Smooth muscle cell (in vitro differentiated cells): Measurements from ENCODE around the gene GOLM1. TPM values are rescaled to one million over a fixed set of nuclear protein-coding genes. Genes with fewer than 3 reads are reported as not detected.

Experiments
- DNase-seq: peaks from one replicate; lab custom pipeline; 2025; ENCODE audit not compliant: unreplicated experiment; lab: John Stamatoyannopoulos, UW
- H2AFZ ChIP-seq: fragments of 200-600 bp; sonication (generic); 2 replicates; pipeline ENCODE4 v1.6.0; 2016; ENCODE audit warnings: antibody characterized with exemption, low read depth, mild to moderate bottlenecking
- H3F3A ChIP-seq: fragments of 200-600 bp; sonication (generic); 2 replicates; pipeline ENCODE4 v1.6.0; 2017; ENCODE audit warnings: antibody characterized with exemption, low read depth
- H3K27ac ChIP-seq: fragments of 200-600 bp; sonication (generic); 2 replicates; pipeline ENCODE4 v1.5.1; 2016; ENCODE audit warnings: low read depth, mild to moderate bottlenecking
- H3K27me3 ChIP-seq: fragments of 200-600 bp; sonication (generic); 2 replicates; pipeline ENCODE4 v1.6.1; 2016; ENCODE audit warnings: low read depth, mild to moderate bottlenecking
- H3K36me3 ChIP-seq: fragments of 200-600 bp; sonication (generic); 2 replicates; pipeline ENCODE4 v1.5.1; 2016; ENCODE audit warnings: low read depth
- H3K4me1 ChIP-seq: fragments of 200-600 bp; sonication (generic); 2 replicates; pipeline ENCODE4 v1.5.1; 2016; ENCODE audit warnings: low read depth
- H3K4me2 ChIP-seq: fragments of 200-600 bp; sonication (generic); 2 replicates; pipeline ENCODE4 v1.6.0; 2016; ENCODE audit warnings: mild to moderate bottlenecking
- H3K4me3 ChIP-seq: fragments of 200-600 bp; sonication (generic); 2 replicates; pipeline ENCODE4 v1.5.1; 2016; ENCODE audit warnings: mild to moderate bottlenecking
- H3K79me2 ChIP-seq: fragments of 200-600 bp; sonication (generic); 2 replicates; pipeline ENCODE4 v1.6.0; 2016; ENCODE audit warnings: low read depth, mild to moderate bottlenecking
- H3K9ac ChIP-seq: fragments of 200-600 bp; sonication (generic); 2 replicates; pipeline ENCODE4 v1.6.0; 2016; ENCODE audit warnings: low read depth
- H3K9me3 ChIP-seq: fragments of 200-600 bp; sonication (generic); replicated peaks from 2 replicates; pipeline ENCODE4 v1.5.1; 2016; ENCODE audit warnings: low read depth
- H4K20me1 ChIP-seq: fragments of 200-600 bp; sonication (generic); 2 replicates; pipeline ENCODE4 v1.6.0; 2016; ENCODE audit warnings: low read depth
- WGBS: methylation state at CpG from one replicate; pipeline ENCODE4 v1.1.7; 2016; ENCODE audit warnings: low lambda C conversion rate; 5-methylcytosine and 5-hydroxymethylcytosine counted together
- polyA plus RNA-seq: library from polyadenylated mRNA; unstranded; fragments of >200 nt; fragmentation: Nextera tagmentation; extraction: Ambion mirVana; gene quantifications from 2 replicates; pipeline ENCODE4 v1.2.1, GENCODE V29; 2016
- total RNA-seq: library from RNA; depleted of rRNA; stranded (reverse); fragments of >200 nt; gene quantifications from 2 replicates; pipeline ENCODE4 v1.2.3, GENCODE V29; 2014
- TF ChIP-seq, protein P1 (sequence below): fragments of 200-600 bp; sonication (generic); IDR thresholded peaks from 2 replicates; pipeline ENCODE4 v1.5.1; 2017; ENCODE audit warnings: borderline replicate concordance, mild to moderate bottlenecking, antibody characterized with exemption; ENCODE audit not compliant: insufficient read depth, poor library complexity, severe bottlenecking

Gene GOLM1
- total and polyA plus RNA-seq, 2 experiments from 2014 or later, result 36.2 to 69.2 TPM

DNA sequence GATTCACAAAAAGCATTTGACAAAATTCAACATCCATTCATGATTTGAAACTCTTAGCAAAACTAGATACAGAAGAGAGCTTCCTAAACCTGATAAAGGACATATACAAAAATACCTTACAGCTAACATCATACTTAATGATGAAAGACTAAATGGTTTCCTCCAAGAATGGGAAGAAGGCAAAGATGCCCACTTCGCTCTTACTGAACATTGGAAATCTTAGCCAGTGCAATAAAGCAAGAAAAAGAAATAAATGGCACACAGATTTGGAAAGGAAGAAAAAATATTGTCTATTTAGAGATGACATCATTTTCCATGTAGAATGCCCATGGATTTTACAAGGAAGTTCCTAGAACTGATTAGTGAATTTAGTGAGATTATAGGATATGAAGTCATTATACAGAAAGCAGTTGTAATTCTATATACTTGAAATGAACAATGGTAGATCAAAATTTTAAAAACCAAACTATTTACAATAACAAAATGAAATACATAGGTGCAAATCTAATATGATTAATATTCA, 94.0 kb downstream of the GOLM1 start:
- peaks cover 24% of the 10 kb centered on the region for H3K36me3 ChIP-seq
- TF ChIP-seq, protein P1, sequence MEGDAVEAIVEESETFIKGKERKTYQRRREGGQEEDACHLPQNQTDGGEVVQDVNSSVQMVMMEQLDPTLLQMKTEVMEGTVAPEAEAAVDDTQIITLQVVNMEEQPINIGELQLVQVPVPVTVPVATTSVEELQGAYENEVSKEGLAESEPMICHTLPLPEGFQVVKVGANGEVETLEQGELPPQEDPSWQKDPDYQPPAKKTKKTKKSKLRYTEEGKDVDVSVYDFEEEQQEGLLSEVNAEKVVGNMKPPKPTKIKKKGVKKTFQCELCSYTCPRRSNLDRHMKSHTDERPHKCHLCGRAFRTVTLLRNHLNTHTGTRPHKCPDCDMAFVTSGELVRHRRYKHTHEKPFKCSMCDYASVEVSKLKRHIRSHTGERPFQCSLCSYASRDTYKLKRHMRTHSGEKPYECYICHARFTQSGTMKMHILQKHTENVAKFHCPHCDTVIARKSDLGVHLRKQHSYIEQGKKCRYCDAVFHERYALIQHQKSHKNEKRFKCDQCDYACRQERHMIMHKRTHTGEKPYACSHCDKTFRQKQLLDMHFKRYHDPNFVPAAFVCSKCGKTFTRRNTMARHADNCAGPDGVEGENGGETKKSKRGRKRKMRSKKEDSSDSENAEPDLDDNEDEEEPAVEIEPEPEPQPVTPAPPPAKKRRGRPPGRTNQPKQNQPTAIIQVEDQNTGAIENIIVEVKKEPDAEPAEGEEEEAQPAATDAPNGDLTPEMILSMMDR, result no peak
- WGBS, result 100% methylated on average over 1 of the region's 1 CpG

DNA sequence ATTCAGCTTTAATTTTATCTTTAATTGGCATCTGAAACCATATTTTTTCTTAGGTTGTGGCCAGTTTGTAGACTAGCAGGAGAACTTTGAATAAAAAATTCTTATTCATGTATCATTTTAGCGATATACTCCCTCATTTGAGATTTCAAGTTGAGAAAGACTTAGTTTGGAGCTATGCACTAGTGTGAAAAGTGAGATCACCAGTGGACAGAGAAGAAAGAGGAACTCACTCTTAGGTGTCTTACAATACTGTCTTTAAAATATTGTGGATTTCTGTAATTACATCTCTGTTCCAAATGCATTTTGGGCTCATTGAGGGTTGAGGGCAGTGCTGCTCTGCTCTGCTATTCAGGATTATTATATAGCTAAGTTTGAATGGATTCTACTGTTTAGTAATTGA, 103.8 kb downstream of the GOLM1 start:
- H3K27me3 ChIP-seq, result no peaks in the 10 kb centered on the region

More for the DNA sequence above, 94.0 kb downstream of the GOLM1 start:
- Histone ChIP-seq H3F3A (no peaks in the 10 kb centered on the region), H3K4me1 (no peaks in the 10 kb centered on the region), H3K9ac (no peak overlapping the region), H3K9me3 (no peaks in the 10 kb centered on the region), H3K27me3 (no peaks in the 10 kb centered on the region), H3K27ac (no peak overlapping the region), H3K4me2 (no peak overlapping the region), H4K20me1 (no peaks in the 10 kb centered on the region), H3K79me2 (no peaks in the 10 kb centered on the region), H3K4me3 (no peak overlapping the region), H2AFZ (no peak overlapping the region)
- no peak for DNase-seq

DNA sequence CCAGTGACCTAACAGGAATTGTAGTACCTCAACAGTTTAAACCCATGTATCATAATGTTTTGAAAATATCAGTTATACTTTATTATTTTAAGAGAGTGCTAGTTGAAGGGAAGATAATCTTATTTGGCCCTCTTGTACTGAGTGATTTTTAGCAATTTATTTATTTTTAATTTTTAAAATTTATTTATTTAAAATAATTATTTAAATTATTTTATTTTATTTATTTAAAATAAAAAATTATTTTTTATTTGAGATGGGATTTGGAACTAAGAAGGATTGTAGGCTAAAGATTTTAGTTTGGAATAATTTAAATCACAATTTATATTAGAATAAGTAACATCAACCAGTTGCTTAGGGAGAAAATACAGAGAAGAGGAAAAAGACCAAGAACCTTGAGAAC, 104.3 kb downstream of the GOLM1 start:
- no peak overlapping the region for H3K27ac ChIP-seq
- H3K9me3 ChIP-seq, result no peaks in the 10 kb centered on the region
- no peak for DNase-seq
- H3K9ac ChIP-seq, result no peak overlapping the region
- H3K36me3 ChIP-seq, result peaks cover 22% of the 10 kb centered on the region
- no peak overlapping the region for H3K4me2 ChIP-seq
- no peak overlapping the region for H3K4me3 ChIP-seq
- TF ChIP-seq, protein P1, result no peak
- no peaks in the 10 kb centered on the region for H3K79me2 ChIP-seq
- H3F3A ChIP-seq, result no peaks in the 10 kb centered on the region
- no peaks in the 10 kb centered on the region for H3K27me3 ChIP-seq
- no peaks in the 10 kb centered on the region for H4K20me1 ChIP-seq
- H2AFZ ChIP-seq, result no peak overlapping the region
- H3K4me1 ChIP-seq, result no peaks in the 10 kb centered on the region

More for the DNA sequence above, 103.8 kb downstream of the GOLM1 start:
- TF ChIP-seq, protein P1, result no peak
- Histone ChIP-seq H3K4me2 (no peak overlapping the region), H3F3A (no peaks in the 10 kb centered on the region), H3K79me2 (no peaks in the 10 kb centered on the region), H3K4me3 (no peak overlapping the region), H3K36me3 (peaks cover 22% of the 10 kb centered on the region), H4K20me1 (no peaks in the 10 kb centered on the region), H2AFZ (no peak overlapping the region), H3K4me1 (no peaks in the 10 kb centered on the region), H3K9ac (no peak overlapping the region), H3K27ac (no peak overlapping the region), H3K9me3 (no peaks in the 10 kb centered on the region)
- DNase-seq, result no peak
- WGBS, result 97% methylated on average over 1 of the region's 1 CpG

DNA sequence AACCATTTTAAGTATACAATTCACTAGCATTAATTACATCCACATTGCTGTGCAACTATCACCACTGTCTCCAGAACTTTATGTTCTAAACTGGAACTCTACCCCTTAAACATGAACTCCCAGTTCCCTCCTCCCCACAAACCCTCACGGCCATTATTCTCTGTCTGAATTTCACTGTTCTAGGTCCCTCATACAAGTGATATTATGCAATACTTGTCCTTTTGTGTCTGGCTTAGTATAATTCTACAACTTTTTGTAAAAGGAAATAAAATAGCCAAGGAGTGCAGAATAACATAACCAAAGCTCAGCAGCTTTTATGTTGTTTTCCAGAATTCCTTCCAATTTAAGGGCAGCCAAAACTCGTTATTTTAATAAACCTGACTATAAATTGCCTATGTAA, 105.2 kb downstream of the GOLM1 start:
- Histone ChIP-seq H3F3A (no peaks in the 10 kb centered on the region), H3K4me1 (no peaks in the 10 kb centered on the region), H2AFZ (no peak overlapping the region), H3K79me2 (no peaks in the 10 kb centered on the region), H4K20me1 (no peaks in the 10 kb centered on the region), H3K27ac (no peak overlapping the region), H3K4me2 (no peak overlapping the region), H3K9ac (no peak overlapping the region), H3K27me3 (no peaks in the 10 kb centered on the region), H3K9me3 (no peaks in the 10 kb centered on the region), H3K36me3 (peaks cover 20% of the 10 kb centered on the region), H3K4me3 (no peak overlapping the region)
- DNase-seq, result no peak
- 91% methylated on average over 2 of the region's 2 CpGs for WGBS
- TF ChIP-seq, protein P1, result no peak
